ENCODE data around the gene OR7D2.
A peak's percentile ranks its signal among the peaks of the same experiment; 100 is the strongest.
"Not testable (repeated sequence)": the region's sequence is repeated elsewhere in the genome, so short reads cannot be mapped to it uniquely, and the experiment has no call there.

Gene OR7D2

GRCh38 chr19:9175326-9175725, 3.5 kb upstream of the OR7D2 start:
- no peak for DNase-seq
- TF ChIP-seq CTCF (IDR thresholded peaks at IDR 0.05; ENCODE audit: low read depth, low read length), result no peak
- no peaks in the 10 kb centered on the region for H3K4me1 ChIP-seq
- peaks cover 6% of the 10 kb centered on the region; the same call in 1 of the 2 replicates for H3K27me3 ChIP-seq
- no peaks in the 10 kb centered on the region for H3K36me3 ChIP-seq
- H3K9me3 ChIP-seq, result no peaks in the 10 kb centered on the region
- no peak overlapping the region for H3K4me3 ChIP-seq (ENCODE audit: low read depth, low read length)

DNA sequence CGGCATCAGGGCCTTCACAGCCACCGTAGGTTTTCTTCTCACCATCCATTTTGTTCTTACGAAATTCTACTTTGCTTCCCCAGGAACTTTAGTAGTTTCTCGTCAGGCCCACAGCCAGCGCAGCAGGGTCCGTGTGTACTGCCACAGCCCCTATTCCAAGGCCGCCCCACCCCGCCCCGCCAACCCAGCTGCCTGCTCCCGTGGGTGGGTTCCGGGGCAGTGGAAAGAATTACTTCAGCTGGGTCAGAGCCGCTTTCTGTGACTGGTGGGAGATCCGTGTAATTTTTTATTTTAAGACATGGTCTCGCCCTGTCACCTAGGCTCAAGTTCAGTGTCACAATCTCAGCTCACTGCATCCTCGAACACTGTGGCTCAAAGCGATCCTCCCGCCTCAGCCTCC, 4.2 kb downstream of the OR7D2 start:
- Histone ChIP-seq H3K9me3 (no peaks in the 10 kb centered on the region), H3K36me3 (no peaks in the 10 kb centered on the region), H3K4me3 (ENCODE audit: low read depth, low read length) (no peak overlapping the region), H3K4me1 (no peaks in the 10 kb centered on the region), H3K27me3 (0 out of 2 replicates have a peak, but pooled peaks cover 6% of the 10 kb centered on the region)
- no peak for DNase-seq
- TF ChIP-seq CTCF (IDR thresholded peaks at IDR 0.05; ENCODE audit: low read depth, low read length), result no peak

- no peaks in the 10 kb centered on the region for H3K27me3 ChIP-seq
- no peaks in the 10 kb centered on the region for H3K36me3 ChIP-seq
- H3K9me3 ChIP-seq, result no peaks in the 10 kb centered on the region
- no peaks in the 10 kb centered on the region for H3K4me1 ChIP-seq
- DNase-seq, result no peak
- no peak overlapping the region for H3K4me3 ChIP-seq (ENCODE audit: low read depth, low read length)
- TF ChIP-seq CTCF (IDR thresholded peaks at IDR 0.05; ENCODE audit: low read depth, low read length), result no peak
Measured at GRCh38 chr19:9187191-9187590, 8.4 kb downstream of the OR7D2 start.

- no peak overlapping the region for H3K4me3 ChIP-seq (ENCODE audit: low read depth, low read length)
- H3K4me1 ChIP-seq, result no peaks in the 10 kb centered on the region
- H3K36me3 ChIP-seq, result no peaks in the 10 kb centered on the region
- no peak for TF ChIP-seq CTCF (IDR thresholded peaks at IDR 0.05; ENCODE audit: low read depth, low read length)
- DNase-seq, result no peak
- no peaks in the 10 kb centered on the region for H3K27me3 ChIP-seq
- H3K9me3 ChIP-seq, result no peaks in the 10 kb centered on the region
Measured at GRCh38 chr19:9189535-9189934, 10.8 kb downstream of the OR7D2 start.

- H3K9me3 ChIP-seq; DNase-seq; H3K4me1 ChIP-seq; H3K4me3 ChIP-seq (ENCODE audit: low read depth, low read length); H3K36me3 ChIP-seq; H3K27me3 ChIP-seq: not testable (repeated sequence)
Measured at GRCh38 chr19:9198044-9198443, 19.3 kb downstream of the OR7D2 start.

DNA sequence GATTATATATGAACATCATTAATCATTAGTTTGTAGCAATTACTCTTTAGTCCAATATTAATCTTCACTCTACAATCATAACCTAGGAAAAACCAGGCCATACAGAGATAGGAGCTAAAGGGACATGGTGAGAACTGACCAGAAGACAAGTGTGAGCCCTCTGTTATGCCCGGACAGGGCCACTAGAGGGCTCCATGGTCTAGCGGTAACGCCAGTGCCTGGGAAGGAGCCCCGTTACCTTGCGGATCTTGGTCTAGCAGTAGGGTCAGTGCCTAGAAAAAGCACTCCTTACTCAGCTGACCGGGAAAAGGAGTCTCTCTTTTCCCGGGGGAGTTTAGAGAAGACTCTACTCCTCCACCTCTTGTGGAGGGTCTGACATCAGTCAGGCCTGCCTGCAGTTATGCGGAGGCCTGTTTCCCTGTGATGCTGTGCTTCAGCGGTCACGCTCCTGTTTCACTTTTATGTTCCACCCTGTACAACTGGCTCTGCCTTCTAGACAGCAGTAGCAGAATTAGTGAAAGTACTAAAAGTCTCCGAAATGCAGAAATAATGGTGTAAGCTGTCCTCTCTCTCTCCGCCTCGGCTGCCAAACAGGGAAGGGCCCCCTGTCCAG, 26.8 kb downstream of the OR7D2 start:
- H3K27me3 ChIP-seq, result peaks cover 31% of the 10 kb centered on the region
- H3K4me1 ChIP-seq, result no peaks in the 10 kb centered on the region
- peak; percentile 78 for DNase-seq
- no peaks in the 10 kb centered on the region for H3K9me3 ChIP-seq
- no peaks in the 10 kb centered on the region for H3K36me3 ChIP-seq
- peak; percentile 87 for TF ChIP-seq CTCF (IDR thresholded peaks at IDR 0.05; ENCODE audit: low read depth, low read length)
- H3K4me3 ChIP-seq (ENCODE audit: low read depth, low read length), result peak overlapping the region; percentile 3; the same call in 1 of the 2 replicates

Measured in BE2C (cell line).